Caco-2 (cell line): ENCODE data around the gene CISD3. TPM values are rescaled to one million over a fixed set of nuclear protein-coding genes. Genes with fewer than 3 reads are reported as not detected.

ENCODE experiments used
- BruUV-seq: library from RNA; stranded (reverse); fragments of 400-500 nt; replicated peaks from 2 replicates; lab custom pipeline; 2021; lab: Mats Ljungman, UMichigan
- CTCF ChIA-PET: fragments of 300-600 bp; sonication (Branson Sonifier 250); formaldehyde crosslinking; loops from one replicate; lab custom pipeline; 2022; ENCODE audit warnings: antibody characterized with exemption; lab: Charles Lee
- POLR2A ChIA-PET: fragments of 300-600 bp; sonication (Branson Sonifier 250); formaldehyde crosslinking; loops from one replicate; lab custom pipeline; 2022; ENCODE audit warnings: antibody characterized with exemption; lab: Charles Lee
- DNase-seq, 2 experiments: peaks; one replicate each; pipeline versions ENCODE4 v3.0.0 to v3.0.0-alpha.2; 2020 to 2022
- H3K27me3 ChIP-seq: replicated peaks from 2 replicates; pipeline ENCODE4 v1.6.0; 2011; ENCODE audit warnings: low read length; ENCODE audit not compliant: control insufficient read depth, insufficient read depth
- H3K36me3 ChIP-seq: 2 replicates; pipeline ENCODE4 v1.5.1; 2011; ENCODE audit warnings: low read length; ENCODE audit not compliant: control insufficient read depth, insufficient read depth
- H3K4me1 ChIP-seq: fragments of 250-450 bp; sonication (Bioruptor Pico); 2 replicates; pipeline ENCODE4 v1.5.1; 2020; ENCODE audit warnings: mild to moderate bottlenecking
- H3K4me3 ChIP-seq: 2 replicates; pipeline ENCODE4 v1.5.1; 2011; ENCODE audit warnings: low read depth, mild to moderate bottlenecking, control low read depth, low read length
- H3K9me3 ChIP-seq: fragments of 250-450 bp; sonication (Bioruptor Pico); 2 replicates; pipeline ENCODE4 v1.5.1; 2020; ENCODE audit warnings: mild to moderate bottlenecking, moderate library complexity
- H3K27ac Mint-ChIP-seq: one replicate; pipeline ENCODE4 v1.8.0; 2022; ENCODE audit warnings: mixed read lengths; ENCODE audit not compliant: unreplicated experiment
- H3K27me3 Mint-ChIP-seq: one replicate; pipeline ENCODE4 v1.8.0; 2022; ENCODE audit warnings: mixed read lengths; ENCODE audit not compliant: insufficient read depth, unreplicated experiment
- H3K36me3 Mint-ChIP-seq: one replicate; pipeline ENCODE4 v1.8.0; 2022; ENCODE audit warnings: mild to moderate bottlenecking, mixed read lengths; ENCODE audit not compliant: insufficient read depth, unreplicated experiment
- H3K4me1 Mint-ChIP-seq: one replicate; pipeline ENCODE4 v1.8.0; 2022; ENCODE audit warnings: low read depth, mixed read lengths; ENCODE audit not compliant: unreplicated experiment
- H3K4me3 Mint-ChIP-seq: one replicate; pipeline ENCODE4 v1.8.0; 2022; ENCODE audit warnings: mild to moderate bottlenecking, moderate library complexity, mixed read lengths; ENCODE audit not compliant: unreplicated experiment
- H3K9me3 Mint-ChIP-seq: one replicate; pipeline ENCODE4 v1.8.0; 2022; ENCODE audit warnings: mixed read lengths; ENCODE audit not compliant: unreplicated experiment
- CTCF ChIP-seq, 2 experiments: fragments of 200-600 bp in 1 of 2; IDR thresholded peaks; 1 replicate in 1 of 2; 2 replicates in 1 of 2; pipeline versions ENCODE4 v1.5.1 to v1.8.0; 2011 to 2022; ENCODE audit warnings: antibody characterized with exemption in 1 of 2, control low read depth in 1 of 2, inconsistent platforms in 1 of 2, low read depth in 1 of 2, low read length in 1 of 2, mild to moderate bottlenecking in 1 of 2, moderate library complexity in 1 of 2; ENCODE audit not compliant: insufficient read depth in 1 of 2, severe bottlenecking in 1 of 2, unreplicated experiment in 1 of 2
- intact Hi-C: fragments of 100-400 bp; cut with micrococcal nuclease; formaldehyde crosslinking; loops from one replicate; pipeline ENCODE4 v1.10.0; 2022; ENCODE audit not compliant: unreplicated experiment
- total RNA-seq: library from RNA; stranded (reverse); gene quantifications from 2 replicates; pipeline ENCODE4 v1.2.3, GENCODE V29; 2022

CISD3 gene
- total RNA-seq, 1 experiment from 2014 or later: 16.6 TPM

- BruUV-seq: no TSS peak
- H3K9me3 ChIP-seq: no peaks in the 10 kb centered on the region
- no peak overlapping the region for H3K4me3 ChIP-seq
- no peak overlapping the region for H3K27ac Mint-ChIP-seq
- ChIA-PET CTCF (interaction anchor here (0.6 to 1.1 kb wide), 5 partner anchors 23 to 486 kb away, joined by 3 to 9 read pairs (median 3); partner anchors contain the start of gene CISD3), POLR2A (no interaction called here)
- intact Hi-C loops: no loop called here
- H3K9me3 Mint-ChIP-seq: no peaks in the 10 kb centered on the region
- H3K4me3 Mint-ChIP-seq: no peak overlapping the region
- no peaks in the 10 kb centered on the region for H3K27me3 ChIP-seq
- DNase-seq: no peak
- no peak for TF ChIP-seq CTCF (IDR thresholded peaks at IDR 0.05; ENCODE audit: insufficient read depth in 1 of 2, low read depth in 1 of 2, low read length in 1 of 2, severe bottlenecking in 1 of 2, unreplicated experiment in 1 of 2)
- H3K36me3 ChIP-seq: no peaks in the 10 kb centered on the region
- H3K4me1 Mint-ChIP-seq: no peaks in the 10 kb centered on the region
- H3K27me3 Mint-ChIP-seq: no peaks in the 10 kb centered on the region
- no peaks in the 10 kb centered on the region for H3K36me3 Mint-ChIP-seq
- H3K4me1 ChIP-seq: no peaks in the 10 kb centered on the region
These were observed 42.9 kb upstream of the CISD3 start for GRCh38 chr17:38687286-38687685.

- no peak for TF ChIP-seq CTCF (IDR thresholded peaks at IDR 0.05; ENCODE audit: insufficient read depth in 1 of 2, low read depth in 1 of 2, low read length in 1 of 2, severe bottlenecking in 1 of 2, unreplicated experiment in 1 of 2)
- intact Hi-C loops: no loop called here
- Mint-ChIP-seq H3K9me3 (no peaks in the 10 kb centered on the region), H3K4me1 (no peaks in the 10 kb centered on the region), H3K36me3 (no peaks in the 10 kb centered on the region), H3K27me3 (no peaks in the 10 kb centered on the region), H3K27ac (no peak overlapping the region), H3K4me3 (no peak overlapping the region)
- DNase-seq: no peak
- BruUV-seq: no TSS peak
- Histone ChIP-seq H3K36me3 (no peaks in the 10 kb centered on the region), H3K27me3 (no peaks in the 10 kb centered on the region), H3K4me3 (no peak overlapping the region), H3K9me3 (no peaks in the 10 kb centered on the region), H3K4me1 (peaks cover 8% of the 10 kb centered on the region; the same call in 1 of the 2 replicates)
- ChIA-PET POLR2A (no interaction called here), CTCF (interaction anchor here (0.5 to 0.6 kb wide), 2 partner anchors 16 to 154 kb away, joined by 3 to 5 read pairs; no protein-coding TSS in a partner anchor)
These were observed 39.8 kb upstream of the CISD3 start for GRCh38 chr17:38690386-38690785.

- no TSS peak for BruUV-seq
- no peak overlapping the region for H3K27ac Mint-ChIP-seq
- intact Hi-C loops: no loop called here
- TF ChIP-seq CTCF (IDR thresholded peaks at IDR 0.05; ENCODE audit: insufficient read depth in 1 of 2, low read depth in 1 of 2, low read length in 1 of 2, severe bottlenecking in 1 of 2, unreplicated experiment in 1 of 2): no peak
- H3K27me3 Mint-ChIP-seq: no peaks in the 10 kb centered on the region
- no peak for DNase-seq
- ChIA-PET POLR2A (no interaction called here), CTCF (interaction anchor here (0.5 kb wide), 1 partner anchor 17 kb away, joined by 5 read pairs; no protein-coding TSS in a partner anchor)
- no peaks in the 10 kb centered on the region for H3K36me3 ChIP-seq
- H3K4me1 ChIP-seq: peaks cover 15% of the 10 kb centered on the region
- H3K9me3 ChIP-seq: no peaks in the 10 kb centered on the region
- no peaks in the 10 kb centered on the region for H3K27me3 ChIP-seq
- H3K4me3 ChIP-seq: no peak overlapping the region
- peaks cover 5% of the 10 kb centered on the region for H3K4me1 Mint-ChIP-seq
- H3K36me3 Mint-ChIP-seq: no peaks in the 10 kb centered on the region
- H3K9me3 Mint-ChIP-seq: no peaks in the 10 kb centered on the region
- H3K4me3 Mint-ChIP-seq: no peak overlapping the region
These were observed 39.0 kb upstream of the CISD3 start for GRCh38 chr17:38691154-38691553.
